GM12878 (cell line): ENCODE measurements around the gene FSTL4. TPM values are rescaled to one million over a fixed set of nuclear protein-coding genes. Genes with fewer than 3 reads are reported as not detected.

Experiments used
- ATAC-seq: fragments of 200-7000 bp; cut with Tn5 transposase; 3 replicates; pipeline ENCODE4 v1.9.1; 2020; ENCODE audit warnings: mild to moderate bottlenecking, moderate library complexity
- BruUV-seq: library from RNA; stranded (reverse); fragments of 400-500 nt; replicated peaks from 2 replicates; lab custom pipeline; 2021; lab: Mats Ljungman, UMichigan
- CTCF ChIA-PET: fragments of 300-600 bp; sonication (Branson Sonifier 250); formaldehyde crosslinking; extraction: SDS; loops from one replicate; lab custom pipeline; 2021; ENCODE audit warnings: inconsistent platforms; lab: Yijun Ruan, JAX
- POLR2A ChIA-PET: fragments of 350-600 bp; formaldehyde crosslinking; extraction: SDS; loops from one replicate; lab custom pipeline; 2021; ENCODE audit warnings: inconsistent platforms; lab: Charles Lee
- RAD21 ChIA-PET: fragments of 300-600 bp; sonication (Branson Sonifier 250); formaldehyde crosslinking; loops from one replicate; lab custom pipeline; 2023; ENCODE audit warnings: antibody characterized with exemption; ENCODE audit not compliant: unreplicated experiment; lab: Charles Lee
- SMC1A ChIA-PET: fragments of 300-600 bp; sonication (Branson Sonifier 250); formaldehyde crosslinking; loops from one replicate; lab custom pipeline; 2023; ENCODE audit not compliant: unreplicated experiment, uncharacterized antibody; lab: Charles Lee
- DNase-seq: peaks from one replicate; pipeline ENCODE4 v3.0.0-alpha.2; 2011; ENCODE audit warnings: low read depth, low spot score
- FAIRE-seq: peaks from 3 replicates; lab custom pipeline; 2011; peaks lifted over from hg19 to GRCh38; lab: Jason Lieb, UNC
- H2AFZ ChIP-seq: 2 replicates; pipeline ENCODE4 v1.6.0; 2011; ENCODE audit warnings: low read depth, low read length, control low read depth; ENCODE audit not compliant: control insufficient read depth
- H3K27ac ChIP-seq: 2 replicates; pipeline ENCODE4 v1.5.1; 2011; ENCODE audit warnings: control low read depth; ENCODE audit not compliant: control insufficient read depth, insufficient read depth
- H3K27me3 ChIP-seq, 2 experiments: replicated peaks in 1 of 2; 2 replicates each; pipeline versions ENCODE4 v1.6.0 to v1.6.1; 2011; ENCODE audit warnings: low read length in 1 of 2; ENCODE audit not compliant: control insufficient read depth in 2 of 2, insufficient read depth in 2 of 2
- H3K36me3 ChIP-seq, 2 experiments: 2 replicates each; pipeline ENCODE4 v1.5.1; 2011; ENCODE audit warnings: low read length in 1 of 2; ENCODE audit not compliant: control insufficient read depth in 2 of 2, insufficient read depth in 2 of 2
- H3K4me1 ChIP-seq: 2 replicates; pipeline ENCODE4 v1.6.1; 2011; ENCODE audit warnings: mild to moderate bottlenecking, low read length, moderate library complexity, mixed read lengths; ENCODE audit not compliant: control insufficient read depth, insufficient read depth
- H3K4me2 ChIP-seq: 2 replicates; pipeline ENCODE4 v1.6.0; 2011; ENCODE audit warnings: control low read depth; ENCODE audit not compliant: control insufficient read depth, insufficient read depth
- H3K4me3 ChIP-seq: fragments of 200-600 bp; sonication (generic); 2 replicates; pipeline ENCODE4 v1.5.1; 2016
- H3K79me2 ChIP-seq: 2 replicates; pipeline ENCODE4 v1.6.0; 2011; ENCODE audit warnings: low read length; ENCODE audit not compliant: control insufficient read depth, insufficient read depth
- H3K9ac ChIP-seq: 2 replicates; pipeline ENCODE4 v1.8.0; 2011; ENCODE audit warnings: low read length, control low read depth, mixed read lengths; ENCODE audit not compliant: control insufficient read depth, insufficient read depth
- H3K9me3 ChIP-seq: replicated peaks from 3 replicates; pipeline ENCODE4 v1.5.1; 2011; ENCODE audit warnings: mild to moderate bottlenecking, low read length; ENCODE audit not compliant: control insufficient read depth, insufficient read depth
- H4K20me1 ChIP-seq: 2 replicates; pipeline ENCODE4 v1.6.0; 2011; ENCODE audit not compliant: control insufficient read depth, insufficient read depth
- MYB ChIP-seq: fragments of 150-350 bp; IDR thresholded peaks from 2 replicates; pipeline ENCODE4 v1.6.1; 2014; ENCODE audit warnings: mild to moderate bottlenecking, low read depth, low read length, borderline replicate concordance
- PAX5 ChIP-seq: IDR thresholded peaks from 2 replicates; pipeline ENCODE4 v1.6.1; 2011; ENCODE audit warnings: low read depth, low read length, borderline replicate concordance
- WGBS: methylation state at CpG from one replicate; pipeline ENCODE4 v1.1.6; 2016; ENCODE audit warnings: low lambda C conversion rate; ENCODE audit not compliant: insufficient replicate concordance, insufficient coverage; ENCODE audit errors: missing lambda C conversion rate; 5-methylcytosine and 5-hydroxymethylcytosine counted together
- in situ Hi-C: fragments of 300-500 bp; cut with MboI; formaldehyde crosslinking; loops from 9 replicates; pipeline ENCODE4 v1.14.3; 2018; ENCODE audit warnings: mixed read lengths
- intact Hi-C: fragments of 100-400 bp; cut with micrococcal nuclease; formaldehyde crosslinking; loops from one replicate; pipeline ENCODE4 v1.14.2; 2022; ENCODE audit not compliant: unreplicated experiment
- polyA plus RNA-seq, 11 experiments: library from polyadenylated mRNA; depleted of rRNA in 4 of 11; unstranded in 6 of 11; stranded (reverse) in 5 of 11; fragments of >200 nt; fragmentation: Nextera tagmentation in 4 of 11; fragmentation: Illumina TruSeq in 1 of 11; extraction: Ambion mirVana in 4 of 11; extraction: Trizol in 1 of 11; gene quantifications; 1 replicate in 1 of 11; 2 replicates in 10 of 11; pipeline versions ENCODE4 v1.2.1 to v1.2.3, GENCODE V29; 2011 to 2016; ENCODE audit warnings: inconsistent platforms in 2 of 11, missing spikeins in 2 of 11, low read depth in 1 of 11
- total RNA-seq, 4 experiments: library from RNA; depleted of rRNA in 3 of 4; stranded (reverse); fragments of >200 nt in 3 of 4; fragmentation: Illumina TruSeq in 1 of 4; extraction: Trizol in 1 of 4; gene quantifications; 2 replicates each; pipeline versions ENCODE4 v1.2.1 to v1.2.3, GENCODE V29; 2013 to 2021
- TF ChIP-seq, protein P1 (sequence below): IDR thresholded peaks from 2 replicates; pipeline ENCODE4 v1.6.1; 2012; ENCODE audit warnings: improper control_type of control experiment, low read depth, low read length; ENCODE audit not compliant: insufficient replicate concordance
- TF ChIP-seq, protein P2 (sequence below): fragments of 450-650 bp; formaldehyde crosslinking; IDR thresholded peaks from 2 replicates; pipeline ENCODE4 v1.4.0; 2020; ENCODE audit warnings: mild to moderate bottlenecking, moderate library complexity
- TF ChIP-seq, protein P3 (sequence below): fragments of 450-650 bp; IDR thresholded peaks from 2 replicates; pipeline ENCODE4 v1.6.1; 2018; ENCODE audit warnings: mild to moderate bottlenecking, low read depth, moderate library complexity; ENCODE audit not compliant: partially characterized antibody

FSTL4 gene
- total and polyA plus RNA-seq, 10 of the 15 experiments (the other 5 are each of a cell fraction or from before 2014, with no cell fraction given): 0.01 to 0.79 (median 0.21) TPM; not detected in 6

DNA sequence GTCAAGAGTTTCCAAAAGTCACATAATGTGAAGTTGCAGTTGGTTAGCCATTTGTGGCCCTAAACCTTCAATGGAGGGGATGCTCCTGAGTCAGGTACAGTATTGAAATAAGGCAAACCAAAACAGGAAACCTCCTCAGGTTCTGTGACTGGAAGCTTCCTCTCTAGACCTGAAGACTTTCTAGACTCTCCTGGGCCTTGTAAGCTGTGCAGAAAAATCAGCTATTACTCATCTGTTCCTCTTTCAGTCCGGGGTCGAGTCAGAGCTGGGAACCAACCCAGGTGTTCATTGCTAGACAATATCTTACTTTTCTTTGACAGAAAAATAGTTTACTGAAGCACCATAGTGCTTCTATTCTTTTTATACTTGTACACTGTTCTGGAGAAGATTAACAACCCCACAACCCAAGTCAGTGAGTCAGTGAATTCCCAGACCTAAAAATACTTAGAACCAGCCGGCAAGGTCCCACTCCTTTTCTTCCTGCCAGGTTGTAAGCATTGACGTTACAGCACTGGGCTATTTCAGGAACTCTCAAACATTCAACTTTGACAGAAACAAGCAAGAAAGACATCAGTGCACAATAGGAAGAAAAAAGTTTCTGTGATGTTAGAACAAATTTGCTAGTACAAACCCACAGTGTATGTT lies 47.3 kb downstream of the FSTL4 start:
- Histone ChIP-seq H3K79me2 (no peaks in the 10 kb centered on the region), H3K4me2 (no peak overlapping the region), H3K9me3 (no peaks in the 10 kb centered on the region), H2AFZ (no peak overlapping the region), H3K36me3 (no peaks in the 10 kb centered on the region), H3K27ac (no peak overlapping the region), H3K9ac (no peak overlapping the region), H3K27me3 (no peaks in the 10 kb centered on the region; a peak in 3 of 4 replicates), H3K4me1 (no peaks in the 10 kb centered on the region), H3K4me3 (no peak overlapping the region), H4K20me1 (no peaks in the 10 kb centered on the region)
- 0% methylated on average over 4 of the region's 4 CpGs for WGBS
- intact Hi-C loops (no loop called here), in situ Hi-C loops (no loop called here)
- no peak for FAIRE-seq
- ATAC-seq: no peak
- DNase-seq: no peak
- ChIA-PET POLR2A (no interaction called here), CTCF (interaction anchor here (0.8 to 1.4 kb wide), 2 partner anchors 54 to 305 kb away, joined by 3 to 5 read pairs; no protein-coding TSS in a partner anchor), SMC1A (interaction anchor here (1.4 kb wide), 1 partner anchor 13 kb away, joined by 3 read pairs; no protein-coding TSS in a partner anchor), RAD21 (interaction anchor here (0.6 kb wide), 1 partner anchor 37 kb away, joined by 3 read pairs; no protein-coding TSS in a partner anchor)
- no peak for TF ChIP-seq PAX5
- TF ChIP-seq, protein P1, sequence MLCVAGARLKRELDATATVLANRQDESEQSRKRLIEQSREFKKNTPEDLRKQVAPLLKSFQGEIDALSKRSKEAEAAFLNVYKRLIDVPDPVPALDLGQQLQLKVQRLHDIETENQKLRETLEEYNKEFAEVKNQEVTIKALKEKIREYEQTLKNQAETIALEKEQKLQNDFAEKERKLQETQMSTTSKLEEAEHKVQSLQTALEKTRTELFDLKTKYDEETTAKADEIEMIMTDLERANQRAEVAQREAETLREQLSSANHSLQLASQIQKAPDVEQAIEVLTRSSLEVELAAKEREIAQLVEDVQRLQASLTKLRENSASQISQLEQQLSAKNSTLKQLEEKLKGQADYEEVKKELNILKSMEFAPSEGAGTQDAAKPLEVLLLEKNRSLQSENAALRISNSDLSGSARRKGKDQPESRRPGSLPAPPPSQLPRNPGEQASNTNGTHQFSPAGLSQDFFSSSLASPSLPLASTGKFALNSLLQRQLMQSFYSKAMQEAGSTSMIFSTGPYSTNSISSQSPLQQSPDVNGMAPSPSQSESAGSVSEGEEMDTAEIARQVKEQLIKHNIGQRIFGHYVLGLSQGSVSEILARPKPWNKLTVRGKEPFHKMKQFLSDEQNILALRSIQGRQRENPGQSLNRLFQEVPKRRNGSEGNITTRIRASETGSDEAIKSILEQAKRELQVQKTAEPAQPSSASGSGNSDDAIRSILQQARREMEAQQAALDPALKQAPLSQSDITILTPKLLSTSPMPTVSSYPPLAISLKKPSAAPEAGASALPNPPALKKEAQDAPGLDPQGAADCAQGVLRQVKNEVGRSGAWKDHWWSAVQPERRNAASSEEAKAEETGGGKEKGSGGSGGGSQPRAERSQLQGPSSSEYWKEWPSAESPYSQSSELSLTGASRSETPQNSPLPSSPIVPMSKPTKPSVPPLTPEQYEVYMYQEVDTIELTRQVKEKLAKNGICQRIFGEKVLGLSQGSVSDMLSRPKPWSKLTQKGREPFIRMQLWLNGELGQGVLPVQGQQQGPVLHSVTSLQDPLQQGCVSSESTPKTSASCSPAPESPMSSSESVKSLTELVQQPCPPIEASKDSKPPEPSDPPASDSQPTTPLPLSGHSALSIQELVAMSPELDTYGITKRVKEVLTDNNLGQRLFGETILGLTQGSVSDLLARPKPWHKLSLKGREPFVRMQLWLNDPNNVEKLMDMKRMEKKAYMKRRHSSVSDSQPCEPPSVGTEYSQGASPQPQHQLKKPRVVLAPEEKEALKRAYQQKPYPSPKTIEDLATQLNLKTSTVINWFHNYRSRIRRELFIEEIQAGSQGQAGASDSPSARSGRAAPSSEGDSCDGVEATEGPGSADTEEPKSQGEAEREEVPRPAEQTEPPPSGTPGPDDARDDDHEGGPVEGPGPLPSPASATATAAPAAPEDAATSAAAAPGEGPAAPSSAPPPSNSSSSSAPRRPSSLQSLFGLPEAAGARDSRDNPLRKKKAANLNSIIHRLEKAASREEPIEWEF: no peak
- no peak for TF ChIP-seq MYB
- TF ChIP-seq, protein P2, sequence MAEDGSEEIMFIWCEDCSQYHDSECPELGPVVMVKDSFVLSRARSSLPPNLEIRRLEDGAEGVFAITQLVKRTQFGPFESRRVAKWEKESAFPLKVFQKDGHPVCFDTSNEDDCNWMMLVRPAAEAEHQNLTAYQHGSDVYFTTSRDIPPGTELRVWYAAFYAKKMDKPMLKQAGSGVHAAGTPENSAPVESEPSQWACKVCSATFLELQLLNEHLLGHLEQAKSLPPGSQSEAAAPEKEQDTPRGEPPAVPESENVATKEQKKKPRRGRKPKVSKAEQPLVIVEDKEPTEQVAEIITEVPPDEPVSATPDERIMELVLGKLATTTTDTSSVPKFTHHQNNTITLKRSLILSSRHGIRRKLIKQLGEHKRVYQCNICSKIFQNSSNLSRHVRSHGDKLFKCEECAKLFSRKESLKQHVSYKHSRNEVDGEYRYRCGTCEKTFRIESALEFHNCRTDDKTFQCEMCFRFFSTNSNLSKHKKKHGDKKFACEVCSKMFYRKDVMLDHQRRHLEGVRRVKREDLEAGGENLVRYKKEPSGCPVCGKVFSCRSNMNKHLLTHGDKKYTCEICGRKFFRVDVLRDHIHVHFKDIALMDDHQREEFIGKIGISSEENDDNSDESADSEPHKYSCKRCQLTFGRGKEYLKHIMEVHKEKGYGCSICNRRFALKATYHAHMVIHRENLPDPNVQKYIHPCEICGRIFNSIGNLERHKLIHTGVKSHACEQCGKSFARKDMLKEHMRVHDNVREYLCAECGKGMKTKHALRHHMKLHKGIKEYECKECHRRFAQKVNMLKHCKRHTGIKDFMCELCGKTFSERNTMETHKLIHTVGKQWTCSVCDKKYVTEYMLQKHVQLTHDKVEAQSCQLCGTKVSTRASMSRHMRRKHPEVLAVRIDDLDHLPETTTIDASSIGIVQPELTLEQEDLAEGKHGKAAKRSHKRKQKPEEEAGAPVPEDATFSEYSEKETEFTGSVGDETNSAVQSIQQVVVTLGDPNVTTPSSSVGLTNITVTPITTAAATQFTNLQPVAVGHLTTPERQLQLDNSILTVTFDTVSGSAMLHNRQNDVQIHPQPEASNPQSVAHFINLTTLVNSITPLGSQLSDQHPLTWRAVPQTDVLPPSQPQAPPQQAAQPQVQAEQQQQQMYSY: no peak
- TF ChIP-seq, protein P3, sequence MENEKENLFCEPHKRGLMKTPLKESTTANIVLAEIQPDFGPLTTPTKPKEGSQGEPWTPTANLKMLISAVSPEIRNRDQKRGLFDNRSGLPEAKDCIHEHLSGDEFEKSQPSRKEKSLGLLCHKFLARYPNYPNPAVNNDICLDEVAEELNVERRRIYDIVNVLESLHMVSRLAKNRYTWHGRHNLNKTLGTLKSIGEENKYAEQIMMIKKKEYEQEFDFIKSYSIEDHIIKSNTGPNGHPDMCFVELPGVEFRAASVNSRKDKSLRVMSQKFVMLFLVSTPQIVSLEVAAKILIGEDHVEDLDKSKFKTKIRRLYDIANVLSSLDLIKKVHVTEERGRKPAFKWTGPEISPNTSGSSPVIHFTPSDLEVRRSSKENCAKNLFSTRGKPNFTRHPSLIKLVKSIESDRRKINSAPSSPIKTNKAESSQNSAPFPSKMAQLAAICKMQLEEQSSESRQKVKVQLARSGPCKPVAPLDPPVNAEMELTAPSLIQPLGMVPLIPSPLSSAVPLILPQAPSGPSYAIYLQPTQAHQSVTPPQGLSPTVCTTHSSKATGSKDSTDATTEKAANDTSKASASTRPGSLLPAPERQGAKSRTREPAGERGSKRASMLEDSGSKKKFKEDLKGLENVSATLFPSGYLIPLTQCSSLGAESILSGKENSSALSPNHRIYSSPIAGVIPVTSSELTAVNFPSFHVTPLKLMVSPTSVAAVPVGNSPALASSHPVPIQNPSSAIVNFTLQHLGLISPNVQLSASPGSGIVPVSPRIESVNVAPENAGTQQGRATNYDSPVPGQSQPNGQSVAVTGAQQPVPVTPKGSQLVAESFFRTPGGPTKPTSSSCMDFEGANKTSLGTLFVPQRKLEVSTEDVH: no peak
- no TSS peak for BruUV-seq
